Gastroesophageal sphincter (tissue), 3 donors: Measurements from ENCODE around the gene DDAH2.

Experiments
- CTCF ChIP-seq, 4 experiments: fragments of 200-600 bp in 2 of 4; fragments of 450-650 bp in 2 of 4; sonication (generic) in 1 of 4; IDR thresholded peaks; one replicate each; pipeline ENCODE4 v1.5.1; 2017 to 2019; ENCODE audit warnings: antibody characterized with exemption in 4 of 4, mild to moderate bottlenecking in 2 of 4, moderate library complexity in 2 of 4
- POLR2AphosphoS5 ChIP-seq: sonication (generic); formaldehyde crosslinking; IDR thresholded peaks from one replicate; pipeline ENCODE4 v1.6.1; 2017; ENCODE audit warnings: antibody characterized with exemption

GRCh38 chr6:31718265-31718664, 10.8 kb downstream of the DDAH2 start:
- TF ChIP-seq CTCF (IDR thresholded peaks at IDR 0.05): no peak
- TF ChIP-seq POLR2AphosphoS5: no peak
